HepG2 (cell line): ENCODE measurements around the gene ARHGAP19. TPM values are rescaled to one million over a fixed set of nuclear protein-coding genes. Genes with fewer than 3 reads are reported as not detected.

Experiments used
- AGO1 ChIP-seq: fragments of 200-400 bp; formaldehyde crosslinking; IDR thresholded peaks from 2 replicates; pipeline ENCODE4 v1.6.1; 2017; ENCODE audit warnings: mild to moderate bottlenecking, low read depth, low read length, moderate library complexity; ENCODE audit not compliant: poor library complexity, severe bottlenecking
- DNMT3B ChIP-seq: conservative IDR thresholded peaks from 2 replicates; pipeline ENCODE4 v1.6.1; 2016; ENCODE audit warnings: missing biosample characterization, control low read depth
- GZF1 ChIP-seq: sonication (generic); formaldehyde crosslinking; IDR thresholded peaks from 2 replicates; pipeline ENCODE4 v1.5.1; 2020; ENCODE audit warnings: mild to moderate bottlenecking, missing genetic modification reagents
- KLF11 ChIP-seq: IDR thresholded peaks from 2 replicates; pipeline ENCODE4 v1.6.1; 2016; ENCODE audit warnings: missing compliant biosample characterization
- NBN ChIP-seq: fragments of 450-650 bp; conservative IDR thresholded peaks from 2 replicates; pipeline ENCODE4 v1.6.1; 2017
- NCOA5 ChIP-seq: sonication (generic); formaldehyde crosslinking; IDR thresholded peaks from 2 replicates; pipeline ENCODE4 v1.4.0; 2020; ENCODE audit warnings: missing genetic modification reagents
- PHF21A ChIP-seq: sonication (generic); formaldehyde crosslinking; IDR thresholded peaks from 2 replicates; pipeline ENCODE4 v1.5.0; 2020; ENCODE audit warnings: mild to moderate bottlenecking, missing genetic modification reagents
- RFX3 ChIP-seq: IDR thresholded peaks from 2 replicates; pipeline ENCODE4 v1.6.1; 2016; ENCODE audit warnings: missing biosample characterization, missing genetic modification reagents
- ZFX ChIP-seq: sonication (generic); formaldehyde crosslinking; IDR thresholded peaks from 2 replicates; pipeline ENCODE4 v1.4.0; 2020; ENCODE audit warnings: mild to moderate bottlenecking, low read depth, missing genetic modification reagents, moderate library complexity
- ZNF512B ChIP-seq: sonication (generic); formaldehyde crosslinking; IDR thresholded peaks from 2 replicates; pipeline ENCODE4 v1.5.1; 2020; ENCODE audit warnings: missing genetic modification reagents, mild to moderate bottlenecking, borderline replicate concordance
- ZNF556 ChIP-seq: sonication (generic); formaldehyde crosslinking; IDR thresholded peaks from 2 replicates; pipeline ENCODE4 v1.4.0; 2020; ENCODE audit warnings: mild to moderate bottlenecking, missing genetic modification reagents, borderline replicate concordance
- ZNF619 ChIP-seq: sonication (generic); formaldehyde crosslinking; IDR thresholded peaks from 2 replicates; pipeline ENCODE4 v1.4.0; 2020; ENCODE audit warnings: mild to moderate bottlenecking, missing genetic modification reagents
- ZNF660 ChIP-seq: sonication (generic); formaldehyde crosslinking; IDR thresholded peaks from 2 replicates; pipeline ENCODE4 v1.5.1; 2020; ENCODE audit warnings: mild to moderate bottlenecking, low read depth, missing genetic modification reagents, borderline replicate concordance
- ZNF777 ChIP-seq: sonication (generic); formaldehyde crosslinking; IDR thresholded peaks from 2 replicates; pipeline ENCODE4 v1.4.0; 2020; ENCODE audit warnings: missing genetic modification reagents
- polyA plus RNA-seq, 8 experiments: library from polyadenylated mRNA; depleted of rRNA in 3 of 8; stranded (reverse) in 7 of 8; unstranded in 1 of 8; fragments of >200 nt; fragmentation: Illumina TruSeq in 4 of 8; extraction: Trizol in 4 of 8; gene quantifications; 2 replicates each; pipeline versions ENCODE4 v1.2.1 to v1.2.3, GENCODE V29; 2011 to 2016; ENCODE audit warnings: low read depth in 4 of 8, missing spikeins in 1 of 8, mixed read lengths in 1 of 8; ENCODE audit not compliant: insufficient read depth in 1 of 8
- total RNA-seq, 5 experiments: library from RNA; depleted of rRNA; stranded (reverse); fragments of >200 nt; fragmentation: Illumina TruSeq; extraction: Trizol; gene quantifications; 2 replicates each; pipeline ENCODE4 v1.2.3, GENCODE V29; 2016; ENCODE audit warnings: low read depth in 1 of 5
- TF ChIP-seq, protein P1 (sequence below): sonication (generic); formaldehyde crosslinking; IDR thresholded peaks from 2 replicates; pipeline ENCODE4 v1.5.0; 2020; ENCODE audit warnings: mild to moderate bottlenecking, missing genetic modification reagents
- TF ChIP-seq, protein P2 (sequence below): IDR thresholded peaks from 2 replicates; pipeline ENCODE4 v1.6.1; 2016; ENCODE audit warnings: missing compliant biosample characterization, missing genetic modification reagents, borderline replicate concordance
- TF ChIP-seq, protein P3 (sequence below): sonication (generic); formaldehyde crosslinking; IDR thresholded peaks from 2 replicates; pipeline ENCODE4 v1.4.0; 2020; ENCODE audit warnings: missing genetic modification reagents, mild to moderate bottlenecking, borderline replicate concordance

ARHGAP19 gene
- total and polyA plus RNA-seq, 2 of the 13 experiments (the other 11 are each of a cell fraction or from before 2014, with no cell fraction given) = 7.6 to 10.0 TPM

GRCh38 chr10:97328646-97329453 is 36.4 kb upstream of the ARHGAP19 start (continued):
- TF ChIP-seq, protein P1, sequence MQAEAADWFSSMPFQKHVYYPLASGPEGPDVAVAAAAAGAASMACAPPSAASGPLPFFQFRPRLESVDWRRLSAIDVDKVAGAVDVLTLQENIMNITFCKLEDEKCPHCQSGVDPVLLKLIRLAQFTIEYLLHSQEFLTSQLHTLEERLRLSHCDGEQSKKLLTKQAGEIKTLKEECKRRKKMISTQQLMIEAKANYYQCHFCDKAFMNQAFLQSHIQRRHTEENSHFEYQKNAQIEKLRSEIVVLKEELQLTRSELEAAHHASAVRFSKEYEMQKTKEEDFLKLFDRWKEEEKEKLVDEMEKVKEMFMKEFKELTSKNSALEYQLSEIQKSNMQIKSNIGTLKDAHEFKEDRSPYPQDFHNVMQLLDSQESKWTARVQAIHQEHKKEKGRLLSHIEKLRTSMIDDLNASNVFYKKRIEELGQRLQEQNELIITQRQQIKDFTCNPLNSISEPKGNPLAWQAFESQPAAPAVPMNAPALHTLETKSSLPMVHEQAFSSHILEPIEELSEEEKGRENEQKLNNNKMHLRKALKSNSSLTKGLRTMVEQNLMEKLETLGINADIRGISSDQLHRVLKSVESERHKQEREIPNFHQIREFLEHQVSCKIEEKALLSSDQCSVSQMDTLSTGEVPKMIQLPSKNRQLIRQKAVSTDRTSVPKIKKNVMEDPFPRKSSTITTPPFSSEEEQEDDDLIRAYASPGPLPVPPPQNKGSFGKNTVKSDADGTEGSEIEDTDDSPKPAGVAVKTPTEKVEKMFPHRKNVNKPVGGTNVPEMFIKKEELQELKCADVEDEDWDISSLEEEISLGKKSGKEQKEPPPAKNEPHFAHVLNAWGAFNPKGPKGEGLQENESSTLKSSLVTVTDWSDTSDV (CRISPR knock-in tag) = no peak
- TF ChIP-seq PHF21A (CRISPR knock-in tag) (peak; percentile 95), ZNF512B (CRISPR knock-in tag) (peak; percentile 70; the same call in 1 of the 2 replicates), NBN (no peak), ZNF660 (CRISPR knock-in tag) (no peak), AGO1 (no peak), KLF11 (no peak), ZFX (CRISPR knock-in tag) (no peak), ZNF619 (CRISPR knock-in tag) (no peak), DNMT3B (CRISPR knock-in tag) (peak; percentile 68; the same call in 1 of the 2 replicates), NCOA5 (CRISPR knock-in tag) (no peak), ZNF556 (CRISPR knock-in tag) (no peak), RFX3 (CRISPR knock-in tag) (no peak), ZNF777 (CRISPR knock-in tag) (no peak), GZF1 (0 out of 2 replicates have a peak, but pooled peaks have one; percentile 49)
- TF ChIP-seq, protein P2, sequence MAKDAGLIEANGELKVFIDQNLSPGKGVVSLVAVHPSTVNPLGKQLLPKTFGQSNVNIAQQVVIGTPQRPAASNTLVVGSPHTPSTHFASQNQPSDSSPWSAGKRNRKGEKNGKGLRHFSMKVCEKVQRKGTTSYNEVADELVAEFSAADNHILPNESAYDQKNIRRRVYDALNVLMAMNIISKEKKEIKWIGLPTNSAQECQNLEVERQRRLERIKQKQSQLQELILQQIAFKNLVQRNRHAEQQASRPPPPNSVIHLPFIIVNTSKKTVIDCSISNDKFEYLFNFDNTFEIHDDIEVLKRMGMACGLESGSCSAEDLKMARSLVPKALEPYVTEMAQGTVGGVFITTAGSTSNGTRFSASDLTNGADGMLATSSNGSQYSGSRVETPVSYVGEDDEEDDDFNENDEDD = no peak; the same call in 1 of the 2 replicates
- TF ChIP-seq, protein P3, sequence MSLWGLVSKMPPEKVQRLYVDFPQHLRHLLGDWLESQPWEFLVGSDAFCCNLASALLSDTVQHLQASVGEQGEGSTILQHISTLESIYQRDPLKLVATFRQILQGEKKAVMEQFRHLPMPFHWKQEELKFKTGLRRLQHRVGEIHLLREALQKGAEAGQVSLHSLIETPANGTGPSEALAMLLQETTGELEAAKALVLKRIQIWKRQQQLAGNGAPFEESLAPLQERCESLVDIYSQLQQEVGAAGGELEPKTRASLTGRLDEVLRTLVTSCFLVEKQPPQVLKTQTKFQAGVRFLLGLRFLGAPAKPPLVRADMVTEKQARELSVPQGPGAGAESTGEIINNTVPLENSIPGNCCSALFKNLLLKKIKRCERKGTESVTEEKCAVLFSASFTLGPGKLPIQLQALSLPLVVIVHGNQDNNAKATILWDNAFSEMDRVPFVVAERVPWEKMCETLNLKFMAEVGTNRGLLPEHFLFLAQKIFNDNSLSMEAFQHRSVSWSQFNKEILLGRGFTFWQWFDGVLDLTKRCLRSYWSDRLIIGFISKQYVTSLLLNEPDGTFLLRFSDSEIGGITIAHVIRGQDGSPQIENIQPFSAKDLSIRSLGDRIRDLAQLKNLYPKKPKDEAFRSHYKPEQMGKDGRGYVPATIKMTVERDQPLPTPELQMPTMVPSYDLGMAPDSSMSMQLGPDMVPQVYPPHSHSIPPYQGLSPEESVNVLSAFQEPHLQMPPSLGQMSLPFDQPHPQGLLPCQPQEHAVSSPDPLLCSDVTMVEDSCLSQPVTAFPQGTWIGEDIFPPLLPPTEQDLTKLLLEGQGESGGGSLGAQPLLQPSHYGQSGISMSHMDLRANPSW = 0 out of 2 replicates have a peak, but pooled peaks have one; percentile 35
